Raji (cell line): ENCODE results near the gene PRKG1.

ENCODE experiments used
- POLR2A ChIP-seq: IDR thresholded peaks from 2 replicates; pipeline ENCODE4 v1.6.1; 2011; ENCODE audit warnings: low read depth, low read length, control low read depth; ENCODE audit not compliant: insufficient read depth

Gene PRKG1

GRCh38 chr10:52198540-52198939 is 1124.3 kb downstream of the PRKG1 start:
- TF ChIP-seq POLR2A, result no peak

GRCh38 chr10:52208365-52208764 is 1134.1 kb downstream of the PRKG1 start:
- TF ChIP-seq POLR2A, result no peak

- TF ChIP-seq POLR2A, result no peak
These were observed 1135.9 kb downstream of the PRKG1 start for GRCh38 chr10:52210161-52210560.

GRCh38 chr10:52212062-52212461 is 1137.8 kb downstream of the PRKG1 start:
- TF ChIP-seq POLR2A, result no peak

DNA sequence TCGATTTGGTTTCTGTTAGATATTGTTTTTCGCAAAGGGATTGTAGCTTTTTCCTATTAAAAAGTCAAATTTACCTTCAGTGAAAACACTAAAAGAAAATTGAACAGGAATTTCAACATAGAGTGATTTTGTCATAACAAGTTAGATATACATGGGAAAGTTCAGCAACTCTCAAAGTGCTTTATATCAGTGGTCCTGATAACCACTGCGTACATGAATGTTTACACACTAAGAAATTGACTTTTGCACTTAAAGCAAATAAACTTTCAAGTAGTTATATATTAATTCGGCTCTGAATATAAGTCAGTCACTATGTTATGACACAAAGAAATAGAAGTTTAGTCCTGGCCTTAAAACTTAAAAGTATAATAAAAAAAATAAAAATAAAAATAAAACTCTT is 1138.5 kb downstream of the PRKG1 start:
- TF ChIP-seq POLR2A, result no peak

DNA sequence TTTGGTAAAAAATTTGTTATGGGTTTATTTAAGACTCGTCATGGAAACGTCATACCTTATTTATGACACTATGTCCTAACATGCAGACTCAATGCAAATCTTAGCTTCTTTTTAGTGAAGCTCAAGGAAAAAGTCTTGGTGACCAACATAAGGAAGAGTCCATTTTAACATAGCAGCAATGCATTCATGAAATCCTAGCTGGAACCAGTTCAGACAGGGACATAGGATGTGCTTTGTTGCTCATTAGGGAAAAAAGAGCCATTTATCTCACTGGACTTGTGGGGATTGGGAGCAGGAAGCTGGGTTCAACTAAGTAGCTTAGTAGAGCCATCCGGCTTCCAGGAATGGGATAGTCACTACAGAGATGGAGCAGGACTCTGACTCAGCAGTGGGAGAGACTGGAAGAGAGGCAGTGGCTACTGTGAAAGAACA is 1139.0 kb downstream of the PRKG1 start:
- no peak for TF ChIP-seq POLR2A

DNA sequence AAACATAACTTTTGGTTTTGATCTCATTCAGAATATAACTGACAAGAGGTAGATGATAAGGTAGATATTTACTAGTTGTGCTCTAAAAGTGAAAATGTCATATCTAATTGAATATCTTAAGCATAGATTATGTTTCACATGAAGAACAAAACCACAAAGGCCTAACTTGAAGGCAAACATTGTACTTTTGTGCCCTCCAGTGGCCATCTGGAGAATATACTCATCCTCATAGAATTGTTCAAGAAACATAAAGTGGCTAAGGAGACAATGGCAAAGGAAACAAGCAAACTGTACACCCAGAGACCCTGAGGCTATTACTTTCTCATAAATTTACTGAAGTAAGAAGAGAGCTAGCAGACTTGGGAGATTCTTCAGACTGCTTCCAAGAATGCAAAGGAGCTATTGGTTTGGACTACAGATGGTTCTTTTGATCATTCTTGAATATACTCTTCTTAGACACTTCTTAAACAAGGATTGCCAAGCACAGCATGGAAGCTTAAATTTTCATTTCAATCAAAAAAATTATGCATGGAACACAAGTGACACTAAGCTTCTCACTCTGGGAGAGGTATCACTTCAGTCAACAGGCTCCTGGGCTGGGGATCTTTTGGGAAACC is 1141.6 kb downstream of the PRKG1 start:
- no peak for TF ChIP-seq POLR2A

GRCh38 chr10:52216852-52217251 is 1142.6 kb downstream of the PRKG1 start:
- no peak for TF ChIP-seq POLR2A

DNA sequence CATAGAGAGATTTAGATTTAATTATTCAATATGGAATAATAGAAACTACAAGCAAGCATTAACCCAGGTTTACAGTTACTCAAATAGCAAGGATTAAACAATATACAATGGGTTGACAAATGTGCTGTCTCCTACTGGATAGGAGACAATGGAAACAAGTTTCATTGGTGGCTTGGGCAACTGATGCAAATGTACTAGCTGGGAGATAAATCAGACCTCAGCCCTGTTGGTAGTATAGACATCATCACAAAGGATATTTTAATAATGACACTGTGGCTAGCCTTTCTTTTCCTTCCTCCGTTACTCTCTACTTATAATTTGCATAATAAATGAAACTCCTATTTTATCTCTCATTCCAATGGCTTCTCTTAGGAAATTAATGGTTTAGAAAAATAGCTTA is 1143.2 kb downstream of the PRKG1 start:
- no peak for TF ChIP-seq POLR2A

DNA sequence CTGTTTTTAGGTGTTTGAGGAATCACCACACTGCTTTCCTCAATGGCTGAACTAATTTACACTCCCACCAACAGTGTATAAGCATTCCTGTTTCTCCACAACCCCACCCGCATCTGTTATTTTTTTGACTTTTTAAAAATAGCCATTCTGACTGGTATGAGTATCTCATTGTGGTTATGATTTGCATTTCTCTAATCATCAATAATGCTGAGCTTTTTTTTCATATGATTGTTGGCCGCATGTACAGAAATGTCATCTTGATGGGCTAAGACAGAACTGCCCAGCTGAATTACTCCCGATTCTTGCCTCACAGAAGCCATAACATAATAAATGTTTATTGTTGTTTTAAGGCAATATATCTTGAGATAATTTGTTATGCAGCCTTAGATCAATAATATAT is 1146.7 kb downstream of the PRKG1 start:
- no peak for TF ChIP-seq POLR2A

DNA sequence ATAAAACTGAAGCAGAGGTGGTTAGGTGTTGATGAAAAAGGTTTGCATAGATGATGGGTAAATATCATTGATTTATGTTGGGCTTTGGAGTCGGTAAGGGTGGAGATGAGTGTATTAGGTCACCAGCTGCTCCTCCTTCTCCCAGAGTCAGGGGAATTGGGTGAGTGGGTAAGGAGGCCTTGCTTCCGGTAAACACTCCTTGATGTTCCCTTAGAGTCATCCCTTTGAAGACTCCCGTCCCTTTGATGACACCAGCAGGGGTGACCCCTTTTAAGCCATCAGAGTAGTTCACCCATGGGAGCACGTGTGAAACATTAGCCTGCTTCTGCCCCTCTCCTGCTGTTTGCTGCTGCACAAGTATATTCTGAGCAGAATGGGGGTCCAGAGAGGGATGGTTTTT is 1147.6 kb downstream of the PRKG1 start:
- TF ChIP-seq POLR2A, result no peak

- no peak for TF ChIP-seq POLR2A
These were observed 1152.0 kb downstream of the PRKG1 start for GRCh38 chr10:52226197-52226847.

- TF ChIP-seq POLR2A, result no peak
These were observed 1154.3 kb downstream of the PRKG1 start for GRCh38 chr10:52228556-52228955.

DNA sequence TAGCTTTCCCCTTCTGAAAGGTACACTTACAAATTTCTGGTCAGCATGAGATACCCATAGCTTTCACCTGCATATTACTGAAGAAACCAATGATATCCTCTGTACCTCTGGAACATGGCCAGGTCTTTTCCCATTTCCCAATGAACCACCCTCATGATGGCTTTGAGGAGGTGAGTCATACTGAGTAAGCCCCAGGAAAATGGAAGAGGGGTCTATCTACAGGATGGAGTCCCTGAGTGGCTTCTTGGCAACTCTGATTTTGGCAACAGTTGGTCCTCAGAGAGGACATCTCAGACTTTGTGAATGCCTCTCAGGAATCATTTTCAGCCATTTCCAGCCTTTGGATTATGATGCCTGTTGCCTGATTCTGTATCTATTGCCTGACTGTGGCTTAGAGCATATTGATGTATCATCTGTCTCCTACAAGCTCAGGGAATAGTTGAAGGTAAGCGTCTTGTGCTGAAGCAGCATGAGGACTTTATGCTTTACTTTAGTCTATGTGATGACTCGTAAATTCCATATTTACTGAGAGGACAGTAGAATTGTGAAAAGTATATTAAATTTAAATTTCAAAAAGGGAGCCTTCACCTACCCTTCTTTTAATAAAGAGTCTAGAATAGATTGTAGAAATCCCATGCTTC is 1155.1 kb downstream of the PRKG1 start:
- no peak for TF ChIP-seq POLR2A

DNA sequence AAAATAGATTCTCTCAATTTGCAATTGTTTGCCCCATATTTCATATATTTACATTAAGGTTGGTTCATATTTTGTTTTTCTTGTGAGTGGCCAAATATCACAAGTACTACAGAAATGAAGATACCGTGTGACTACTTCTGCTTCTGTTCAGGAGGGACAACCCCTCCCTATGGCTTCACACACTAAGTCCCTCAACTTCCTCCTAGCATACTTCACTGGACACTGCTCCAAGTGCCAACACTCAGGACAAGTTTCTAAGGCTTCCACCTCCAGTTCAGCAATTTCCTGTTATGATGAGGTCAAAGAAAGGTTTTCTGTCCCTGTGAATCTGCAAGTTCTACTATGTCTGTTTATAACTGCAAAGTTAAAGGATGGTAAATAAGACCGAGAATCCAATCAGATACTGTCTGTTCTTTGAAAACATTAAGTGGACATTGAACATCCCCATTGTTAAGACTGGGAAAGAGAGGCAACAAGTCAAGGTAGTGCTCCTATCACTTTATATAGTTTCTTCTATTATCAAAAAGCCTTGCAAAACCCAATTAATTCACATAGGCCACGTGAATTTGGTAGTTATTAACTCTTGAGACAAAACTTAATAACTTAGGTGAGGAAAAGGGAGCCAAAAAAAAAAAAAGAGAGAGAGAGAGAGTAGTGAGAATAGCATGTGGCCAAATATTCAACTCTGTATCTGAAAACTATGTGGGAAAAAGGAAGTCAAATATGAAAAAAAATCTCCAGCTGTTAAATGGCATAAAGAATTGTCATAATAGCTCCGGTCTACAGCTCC is 1158.5 kb downstream of the PRKG1 start:
- no peak for TF ChIP-seq POLR2A

- TF ChIP-seq POLR2A, result no peak
These were observed 1165.5 kb downstream of the PRKG1 start for GRCh38 chr10:52239771-52240170.
